Measurements from ENCODE around the gene MAPKAPK2.

MAPKAPK2 gene

DNA sequence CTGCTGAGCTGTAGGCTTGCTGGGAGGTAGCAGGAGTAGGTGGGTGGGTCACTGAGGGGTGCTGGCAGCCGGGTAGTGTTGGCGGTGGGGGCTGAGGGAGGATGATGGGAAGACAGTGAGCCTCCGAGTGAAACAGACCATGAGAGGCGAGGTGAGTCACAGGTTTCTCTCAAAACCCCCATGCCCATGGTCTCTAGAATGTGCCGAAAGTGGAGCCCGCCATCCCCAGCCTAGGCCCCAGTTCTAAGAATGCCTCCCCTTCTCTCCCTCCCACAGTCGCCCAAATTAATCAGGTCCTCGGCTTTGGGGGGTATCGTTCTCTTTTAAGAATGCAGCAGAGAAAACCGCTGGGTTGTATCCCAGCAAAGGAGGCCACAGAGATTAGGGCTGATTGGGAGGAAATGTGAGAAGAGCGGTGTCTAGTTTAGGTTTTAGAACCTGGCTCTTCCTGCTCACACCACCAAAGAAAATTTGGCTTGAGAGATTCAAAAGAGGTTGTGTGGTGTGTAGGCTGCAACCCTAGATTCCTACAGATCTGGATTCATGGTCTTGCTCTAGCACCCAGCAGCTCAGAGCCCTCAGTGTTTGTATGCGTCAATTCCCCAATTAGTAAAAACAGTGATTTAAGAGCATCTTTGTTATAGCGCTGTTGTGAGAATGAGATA, 58.1 kb downstream of the MAPKAPK2 start:
- TF ChIP-seq, protein P1, sequence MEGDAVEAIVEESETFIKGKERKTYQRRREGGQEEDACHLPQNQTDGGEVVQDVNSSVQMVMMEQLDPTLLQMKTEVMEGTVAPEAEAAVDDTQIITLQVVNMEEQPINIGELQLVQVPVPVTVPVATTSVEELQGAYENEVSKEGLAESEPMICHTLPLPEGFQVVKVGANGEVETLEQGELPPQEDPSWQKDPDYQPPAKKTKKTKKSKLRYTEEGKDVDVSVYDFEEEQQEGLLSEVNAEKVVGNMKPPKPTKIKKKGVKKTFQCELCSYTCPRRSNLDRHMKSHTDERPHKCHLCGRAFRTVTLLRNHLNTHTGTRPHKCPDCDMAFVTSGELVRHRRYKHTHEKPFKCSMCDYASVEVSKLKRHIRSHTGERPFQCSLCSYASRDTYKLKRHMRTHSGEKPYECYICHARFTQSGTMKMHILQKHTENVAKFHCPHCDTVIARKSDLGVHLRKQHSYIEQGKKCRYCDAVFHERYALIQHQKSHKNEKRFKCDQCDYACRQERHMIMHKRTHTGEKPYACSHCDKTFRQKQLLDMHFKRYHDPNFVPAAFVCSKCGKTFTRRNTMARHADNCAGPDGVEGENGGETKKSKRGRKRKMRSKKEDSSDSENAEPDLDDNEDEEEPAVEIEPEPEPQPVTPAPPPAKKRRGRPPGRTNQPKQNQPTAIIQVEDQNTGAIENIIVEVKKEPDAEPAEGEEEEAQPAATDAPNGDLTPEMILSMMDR (IDR thresholded peaks at IDR 0.05; ENCODE audit: low read depth, low read length) = no peak
- H3K4me3 ChIP-seq (ENCODE audit: low read depth, low read length) = no peak overlapping the region

DNA sequence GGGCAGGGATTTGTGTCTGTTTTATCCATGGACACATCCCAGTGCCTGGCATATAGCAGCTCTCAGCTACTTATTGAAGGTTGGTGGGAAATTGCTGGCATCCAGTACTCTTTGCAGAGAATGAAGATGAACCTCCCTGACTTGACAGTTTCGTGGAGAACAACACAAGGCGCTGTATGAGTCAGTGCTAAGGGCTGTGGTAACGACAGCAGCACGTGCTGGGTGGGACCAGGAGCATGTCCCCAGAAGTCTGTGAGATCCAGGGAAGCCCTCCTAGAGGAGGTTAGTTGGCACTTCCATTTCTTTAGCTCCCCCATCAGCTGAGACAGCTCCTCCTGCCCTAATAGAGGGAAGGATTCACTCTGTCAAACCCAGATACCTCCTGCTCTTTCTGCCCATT, 60.0 kb downstream of the MAPKAPK2 start:
- TF ChIP-seq, protein P1 (IDR thresholded peaks at IDR 0.05; ENCODE audit: low read depth, low read length) = no peak
- H3K4me3 ChIP-seq (ENCODE audit: low read depth, low read length) = no peak overlapping the region

DNA sequence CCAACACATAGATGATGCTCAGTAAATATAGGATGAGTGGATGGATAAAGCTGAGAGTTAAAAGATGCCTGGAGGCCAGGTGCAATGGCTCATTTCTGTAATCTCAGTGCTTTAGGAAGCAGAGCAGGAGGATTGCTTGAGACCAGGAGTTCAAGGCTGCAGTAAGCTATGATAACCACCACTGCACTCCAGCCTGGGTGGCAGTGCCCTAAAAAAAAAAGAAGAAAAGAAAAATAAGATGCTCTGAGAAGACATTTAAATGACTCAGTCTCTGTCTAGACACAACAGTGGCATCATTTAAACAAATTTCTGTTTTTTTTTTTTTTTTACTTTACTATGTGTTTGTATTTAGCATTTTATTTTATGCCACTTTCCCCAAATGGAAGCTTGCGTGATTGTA, 60.6 kb downstream of the MAPKAPK2 start:
- no peak overlapping the region for H3K4me3 ChIP-seq (ENCODE audit: low read depth, low read length)
- TF ChIP-seq, protein P1 (IDR thresholded peaks at IDR 0.05; ENCODE audit: low read depth, low read length) = no peak

DNA sequence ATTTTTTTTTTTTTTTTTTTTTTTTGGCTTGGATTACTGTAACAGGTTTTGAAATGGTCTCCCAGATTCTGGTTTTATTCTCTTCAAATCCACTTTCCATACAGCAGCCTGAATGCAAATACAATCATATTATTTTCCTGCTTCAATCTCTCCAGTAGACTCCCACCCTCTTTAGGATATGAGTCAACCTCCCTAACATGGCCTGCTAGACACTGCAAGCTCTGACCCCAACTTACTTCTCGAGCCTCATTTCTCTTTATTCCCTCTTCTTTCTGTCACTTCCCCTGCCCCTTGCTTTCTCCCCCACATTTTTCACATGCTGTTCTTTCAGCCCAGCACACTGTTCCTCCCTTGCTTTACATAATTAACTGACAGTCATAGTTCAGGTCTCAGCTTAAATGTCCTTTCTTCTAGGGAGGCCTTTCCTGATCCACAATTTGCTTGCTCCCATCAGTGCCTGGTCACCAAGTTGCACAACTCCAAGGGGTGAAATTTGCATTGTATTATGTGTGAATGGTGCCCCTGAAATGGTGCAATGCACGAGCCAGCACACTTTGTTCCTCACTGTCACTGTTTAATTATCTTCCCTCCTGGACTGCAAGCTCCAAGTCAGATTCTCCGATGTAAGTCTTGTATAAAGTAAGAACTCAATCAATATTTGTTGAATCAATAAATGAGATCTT, 63.8 kb downstream of the MAPKAPK2 start:
- TF ChIP-seq, protein P1 (IDR thresholded peaks at IDR 0.05; ENCODE audit: low read depth, low read length) = no peak
- no peak overlapping the region for H3K4me3 ChIP-seq (ENCODE audit: low read depth, low read length)

DNA sequence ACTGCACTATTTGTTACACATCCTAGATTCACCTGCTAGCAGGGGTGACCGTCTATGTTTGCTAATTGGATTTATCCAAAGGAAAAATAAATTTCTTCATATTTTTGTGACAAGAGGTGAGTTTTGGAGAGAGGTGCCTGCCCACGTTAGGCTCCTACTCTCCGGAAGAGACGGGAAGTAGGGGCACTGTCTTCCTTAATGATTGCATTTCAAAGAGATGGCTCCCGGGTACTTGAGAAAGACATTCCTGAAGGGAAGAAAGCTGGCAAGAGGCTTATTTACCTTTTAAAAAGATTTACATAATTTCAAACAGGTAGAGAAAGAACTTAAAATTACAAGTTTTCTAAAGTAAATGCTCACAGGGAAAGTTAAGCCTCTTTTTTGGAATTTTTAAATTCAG, 67.2 kb downstream of the MAPKAPK2 start:
- TF ChIP-seq, protein P1 (IDR thresholded peaks at IDR 0.05; ENCODE audit: low read depth, low read length) = no peak
- no peak overlapping the region for H3K4me3 ChIP-seq (ENCODE audit: low read depth, low read length)

DNA sequence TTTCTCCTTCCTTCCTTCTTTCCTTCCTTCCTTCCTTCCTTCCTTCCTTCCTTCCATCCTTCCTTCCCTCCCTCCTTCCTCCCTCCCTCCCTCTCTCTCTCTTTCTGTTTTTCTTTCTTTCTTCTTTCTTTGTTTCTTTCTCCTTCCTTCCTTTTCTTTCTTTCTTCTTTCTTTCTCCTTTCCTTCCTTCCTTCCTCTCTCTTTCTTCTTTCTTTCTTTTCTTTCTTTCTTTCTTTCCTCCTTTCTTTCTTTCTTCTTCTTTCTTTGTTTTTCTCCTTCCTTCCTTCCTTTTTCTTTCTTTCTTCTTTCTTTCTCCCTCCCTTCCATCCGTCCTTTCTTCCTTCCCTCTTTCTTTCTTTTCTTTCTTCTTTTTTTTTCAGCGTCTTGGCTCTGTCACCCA, 67.8 kb downstream of the MAPKAPK2 start:
- H3K4me3 ChIP-seq (ENCODE audit: low read depth, low read length) = no peak overlapping the region
- TF ChIP-seq, protein P1 (IDR thresholded peaks at IDR 0.05; ENCODE audit: low read depth, low read length) = no peak

DNA sequence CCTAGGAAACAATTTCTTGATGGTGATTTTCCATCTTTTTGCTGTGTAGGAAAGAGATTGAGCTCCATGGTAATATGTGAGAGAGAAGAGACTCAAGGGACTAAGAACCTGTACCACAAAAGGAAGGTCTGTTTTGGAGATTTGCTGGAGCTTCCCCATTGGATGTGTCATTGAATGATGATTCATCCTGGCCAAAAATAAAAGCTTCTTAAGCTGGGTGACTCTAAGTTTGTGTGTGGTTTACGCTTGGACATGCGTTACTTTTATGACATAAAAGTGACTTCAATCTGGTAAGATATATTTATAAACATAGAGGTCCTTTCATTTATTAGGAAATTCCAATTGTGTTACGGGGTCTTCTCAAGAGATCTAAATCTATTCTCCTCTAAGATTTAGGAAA, 68.4 kb downstream of the MAPKAPK2 start:
- TF ChIP-seq, protein P1 (IDR thresholded peaks at IDR 0.05; ENCODE audit: low read depth, low read length) = no peak
- H3K4me3 ChIP-seq (ENCODE audit: low read depth, low read length) = no peak overlapping the region
